ENCODE data around the gene ARHGEF10L. TPM values are rescaled to one million over a fixed set of nuclear protein-coding genes. Genes with fewer than 3 reads are reported as not detected.

The ARHGEF10L gene
- total RNA-seq, 1 donor from 2014 or later, result 20.3 TPM

- H3F3A ChIP-seq (ENCODE audit: low read depth), result peaks cover 14% of the 10 kb centered on the region
- DNase-seq (ENCODE audit: low spot score), result no peak
- H3K36me3 Mint-ChIP-seq, result peaks cover 5% of the 10 kb centered on the region
- H3K4me1 ChIP-seq, result peaks cover 23% of the 10 kb centered on the region
- peaks cover 32% of the 10 kb centered on the region for H3K4me1 Mint-ChIP-seq
- H3K27ac ChIP-seq, result no peak overlapping the region
- H3K79me2 ChIP-seq (ENCODE audit: low read depth), result no peaks in the 10 kb centered on the region
- no peak overlapping the region for H3K9ac ChIP-seq
- H3K4me3 Mint-ChIP-seq, result no peak overlapping the region
- no peaks in the 10 kb centered on the region for H3K27me3 ChIP-seq
- H3K27me3 Mint-ChIP-seq (ENCODE audit: insufficient read depth, low read depth), result peaks cover 2% of the 10 kb centered on the region
- no peaks in the 10 kb centered on the region for H3K9me3 ChIP-seq (ENCODE audit: low read depth)
- no peak for TF ChIP-seq EZH2phosphoT487 (IDR thresholded peaks at IDR 0.05)
- TF ChIP-seq EZH2 (IDR thresholded peaks at IDR 0.05), result no peak
- TF ChIP-seq CTCF (IDR thresholded peaks at IDR 0.05), result no peak
- H4K20me1 ChIP-seq (ENCODE audit: low read depth), result peaks cover 10% of the 10 kb centered on the region
- H2AFZ ChIP-seq (replicated peaks), result no peak overlapping the region
- no peak overlapping the region for H3K27ac Mint-ChIP-seq
- H3K36me3 ChIP-seq, result no peaks in the 10 kb centered on the region
- H3K9me3 Mint-ChIP-seq, result no peaks in the 10 kb centered on the region
- H3K4me2 ChIP-seq, result no peak overlapping the region
- H3K4me3 ChIP-seq, result no peak overlapping the region
These were observed 140.8 kb downstream of the ARHGEF10L start for GRCh38 chr1:17680308-17680707.

GRCh38 chr1:17682400-17682799, 142.9 kb downstream of the ARHGEF10L start:
- no peak overlapping the region for H3K4me3 ChIP-seq
- Mint-ChIP-seq H3K27ac (peak overlapping the region; percentile 72), H3K27me3 (ENCODE audit: insufficient read depth, low read depth) (peaks cover 2% of the 10 kb centered on the region), H3K4me3 (no peak overlapping the region), H3K9me3 (no peaks in the 10 kb centered on the region), H3K36me3 (peaks cover 5% of the 10 kb centered on the region), H3K4me1 (peaks cover 40% of the 10 kb centered on the region)
- H3K27ac ChIP-seq, result no peak overlapping the region
- no peak overlapping the region for H3K4me2 ChIP-seq
- H3K36me3 ChIP-seq, result no peaks in the 10 kb centered on the region
- no peaks in the 10 kb centered on the region for H3K27me3 ChIP-seq
- H3F3A ChIP-seq (ENCODE audit: low read depth), result peaks cover 14% of the 10 kb centered on the region
- no peak overlapping the region for H3K9ac ChIP-seq
- peaks cover 10% of the 10 kb centered on the region for H4K20me1 ChIP-seq (ENCODE audit: low read depth)
- peaks cover 23% of the 10 kb centered on the region for H3K4me1 ChIP-seq
- no peak overlapping the region for H2AFZ ChIP-seq (replicated peaks)
- H3K79me2 ChIP-seq (ENCODE audit: low read depth), result no peaks in the 10 kb centered on the region
- no peaks in the 10 kb centered on the region for H3K9me3 ChIP-seq (ENCODE audit: low read depth)
- TF ChIP-seq CTCF (IDR thresholded peaks at IDR 0.05) (no peak), EZH2 (IDR thresholded peaks at IDR 0.05) (no peak), EZH2phosphoT487 (IDR thresholded peaks at IDR 0.05) (no peak)
- DNase-seq (ENCODE audit: low spot score), result peak; percentile 24

GRCh38 chr1:17683598-17683997, 144.1 kb downstream of the ARHGEF10L start:
- H3K4me1 Mint-ChIP-seq, result peaks cover 40% of the 10 kb centered on the region
- Histone ChIP-seq H3K9ac (no peak overlapping the region), H3K36me3 (no peaks in the 10 kb centered on the region), H3K4me3 (no peak overlapping the region), H3K9me3 (ENCODE audit: low read depth) (no peaks in the 10 kb centered on the region), H3K27ac (peak overlapping the region; percentile 46), H3F3A (ENCODE audit: low read depth) (peaks cover 14% of the 10 kb centered on the region), H3K4me2 (no peak overlapping the region), H3K79me2 (ENCODE audit: low read depth) (no peaks in the 10 kb centered on the region), H4K20me1 (ENCODE audit: low read depth) (peaks cover 10% of the 10 kb centered on the region), H3K4me1 (peaks cover 23% of the 10 kb centered on the region), H3K27me3 (no peaks in the 10 kb centered on the region), H2AFZ (replicated peaks) (no peak overlapping the region)
- peak overlapping the region; percentile 29 for H3K27ac Mint-ChIP-seq
- no peak overlapping the region for H3K4me3 Mint-ChIP-seq
- TF ChIP-seq CTCF (IDR thresholded peaks at IDR 0.05), result no peak
- DNase-seq (ENCODE audit: low spot score), result no peak
- H3K9me3 Mint-ChIP-seq, result no peaks in the 10 kb centered on the region
- peaks cover 3% of the 10 kb centered on the region for H3K27me3 Mint-ChIP-seq (ENCODE audit: insufficient read depth, low read depth)
- peaks cover 5% of the 10 kb centered on the region for H3K36me3 Mint-ChIP-seq

Measured in neural progenitor cell (in vitro differentiated cells).